GM12872 (cell line): Measurements from ENCODE around the gene KRT36.

Experiments
- CTCF ChIP-seq: IDR thresholded peaks from 3 replicates; pipeline ENCODE4 v1.5.1; 2011; ENCODE audit warnings: low read depth, mild to moderate bottlenecking, low read length, moderate library complexity; ENCODE audit not compliant: insufficient read depth

Gene KRT36

GRCh38 chr17:41527063-41528023, 37.6 kb upstream of the KRT36 start:
- no peak for TF ChIP-seq CTCF

GRCh38 chr17:41524261-41524660, 34.6 kb upstream of the KRT36 start:
- no peak for TF ChIP-seq CTCF

GRCh38 chr17:41523787-41524186, 34.1 kb upstream of the KRT36 start:
- TF ChIP-seq CTCF: no peak

GRCh38 chr17:41523225-41523593, 33.5 kb upstream of the KRT36 start:
- TF ChIP-seq CTCF: no peak

- no peak for TF ChIP-seq CTCF
Measured at GRCh38 chr17:41522301-41523224, 32.9 kb upstream of the KRT36 start.

GRCh38 chr17:41521574-41522261, 32.0 kb upstream of the KRT36 start:
- TF ChIP-seq CTCF: no peak

GRCh38 chr17:41520821-41521521, 31.3 kb upstream of the KRT36 start:
- no peak for TF ChIP-seq CTCF
